Thyroid gland (tissue), 4 donors: Measurements from ENCODE around the gene REC8. TPM values are rescaled to one million over a fixed set of nuclear protein-coding genes. Genes with fewer than 3 reads are reported as not detected.
A peak's percentile ranks its signal among the peaks of the same experiment; 100 is the strongest.
"Not testable (repeated sequence)": the region's sequence is repeated elsewhere in the genome, so short reads cannot be mapped to it uniquely, and the experiment has no call there.

ENCODE experiments used
- DNase-seq, 2 donors: peaks; one replicate each; pipeline ENCODE4 v3.0.0-alpha.2; 2019
- H3K27ac ChIP-seq, 3 donors: fragments of 200-600 bp; sonication (generic); 1 replicate in 2 of 3; 2 replicates in 1 of 3; pipeline ENCODE4 v1.5.1; 2016 to 2019; ENCODE audit warnings: mild to moderate bottlenecking in 1 of 3, moderate library complexity in 1 of 3
- H3K27me3 ChIP-seq: fragments of 200-600 bp; sonication (generic); one replicate; pipeline ENCODE4 v1.5.1; 2019
- H3K36me3 ChIP-seq, 2 donors: fragments of 200-600 bp; sonication (generic); one replicate each; pipeline ENCODE4 v1.5.1; 2016 to 2019
- H3K4me1 ChIP-seq, 2 donors: fragments of 200-600 bp; sonication (generic); one replicate each; pipeline ENCODE4 v1.5.1; 2017 to 2019
- H3K4me3 ChIP-seq, 3 donors: fragments of 200-600 bp; sonication (generic); replicated peaks in 1 of 3; 1 replicate in 2 of 3; 2 replicates in 1 of 3; pipeline ENCODE4 v1.5.1; 2016; ENCODE audit warnings: mild to moderate bottlenecking in 1 of 3
- H3K9me3 ChIP-seq: fragments of 200-600 bp; sonication (generic); one replicate; pipeline ENCODE4 v1.5.1; 2017
- CTCF ChIP-seq, 6 experiments: fragments of 200-600 bp in 3 of 6; fragments of 450-650 bp in 3 of 6; sonication (generic) in 3 of 6; IDR thresholded peaks; one replicate each; pipeline ENCODE4 v1.5.1; 2016 to 2019; ENCODE audit warnings: antibody characterized with exemption in 6 of 6, mild to moderate bottlenecking in 2 of 6, inconsistent platforms in 1 of 6, moderate library complexity in 1 of 6
- POLR2A ChIP-seq, 2 donors: fragments of 450-650 bp; IDR thresholded peaks; one replicate each; pipeline ENCODE4 v1.6.1; 2017; ENCODE audit warnings: antibody characterized with exemption in 2 of 2, mild to moderate bottlenecking in 2 of 2, moderate library complexity in 1 of 2
- WGBS, 2 donors: methylation state at CpG; one replicate each; pipeline ENCODE4 v1.1.5; 2017; 5-methylcytosine and 5-hydroxymethylcytosine counted together
- intact Hi-C: fragments of 100-400 bp; cut with DNase I; formaldehyde crosslinking; loops from one replicate; pipeline ENCODE4 v1.15.1; 2023
- total RNA-seq, 4 donors: library from RNA; depleted of rRNA; stranded (reverse); fragments of >200 nt; gene quantifications; one replicate each; pipeline ENCODE4 v1.2.3, GENCODE V29; 2016

Gene REC8
- total RNA-seq, 4 donors from 2014 or later = 4.1 to 7.1 (median 5.4) TPM

DNA sequence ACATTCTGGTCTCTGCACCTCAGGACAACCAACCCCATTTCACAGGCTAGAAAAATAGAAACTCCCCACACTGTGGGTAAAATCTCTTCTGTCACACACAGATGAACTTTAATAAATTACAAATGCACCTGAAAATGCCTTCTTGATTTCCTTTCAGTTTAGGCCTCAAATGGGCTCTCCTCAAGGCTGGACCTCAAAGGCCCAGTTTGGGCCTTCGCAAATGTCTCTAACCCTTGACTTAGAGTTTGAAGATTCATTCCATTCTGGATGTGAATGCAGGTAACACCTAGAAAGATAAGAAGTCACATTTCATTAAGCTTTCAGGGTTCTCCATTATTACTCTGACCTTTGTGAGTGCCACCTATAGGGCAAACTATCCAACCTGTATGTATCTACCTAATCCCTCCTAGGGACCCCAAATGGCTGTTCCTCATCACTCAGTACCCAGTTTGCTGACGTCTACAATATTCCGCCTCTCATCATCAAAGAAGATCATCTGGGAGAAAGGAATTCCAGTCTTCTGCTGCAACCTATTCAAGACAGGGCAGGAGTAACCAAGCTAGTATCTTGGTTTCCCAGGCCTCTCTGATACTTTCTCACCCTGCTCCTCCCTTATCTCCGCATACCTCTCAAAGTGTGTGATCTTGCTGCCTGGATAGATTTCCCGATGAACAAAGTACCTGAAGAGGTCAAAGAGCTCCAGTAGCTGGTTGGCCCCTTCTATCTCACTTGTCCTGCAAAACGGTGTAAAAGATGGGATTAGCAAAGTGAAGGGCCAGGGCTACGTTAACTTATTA, 42.2 kb downstream of the REC8 start:
- DNase-seq = no peak
- Histone ChIP-seq H3K27ac (peak overlapping the region; percentile 77 to 97 (median 96)), H3K9me3 (no peaks in the 10 kb centered on the region), H3K4me3 (peak overlapping the region in 1 of 3 donors; percentile 56), H3K27me3 (no peaks in the 10 kb centered on the region), H3K36me3 (peaks cover 12 to 13% of the 10 kb centered on the region in 2 donors), H3K4me1 (peaks cover 0 to 28% of the 10 kb centered on the region in 2 donors)
- WGBS, 2 donors = 93 to 94% methylated on average over 7 of the region's 7 CpGs
- intact Hi-C loops = no loop called here
- TF ChIP-seq CTCF (IDR thresholded peaks at IDR 0.05) (no peak), POLR2A (IDR thresholded peaks at IDR 0.05) (no peak)

GRCh38 chr14:24215495-24216344, 43.8 kb downstream of the REC8 start, which contains the start of gene MDP1:
TSS of gene MDP1 (minus strand) at chr14:24216066. CDS start at chr14:24215955, 111 bp downstream.
- H3K4me3 ChIP-seq = peak within 1 kb of the TSS; percentile 37 to 95 (median 63)
- intact Hi-C loops = no loop called here
- peak within 1 kb of the TSS; percentile 85 to 90 (median 87) for H3K27ac ChIP-seq
- no peaks in the 10 kb centered on the region for H3K27me3 ChIP-seq
- peak in 1 of 2 donors; percentile 82 for TF ChIP-seq POLR2A (IDR thresholded peaks at IDR 0.05)
- peak in 5 of 6 experiments; percentile 23 to 60 (median 54) for TF ChIP-seq CTCF (IDR thresholded peaks at IDR 0.05)
- peaks cover 0 to 28% of the 10 kb centered on the region in 2 donors for H3K4me1 ChIP-seq
- WGBS, 2 donors = 0% methylated on average over 29 to 37 of the region's 40 CpGs
- peaks cover 0 to under 1% of the 10 kb centered on the region in 2 donors for H3K36me3 ChIP-seq
- no peaks in the 10 kb centered on the region for H3K9me3 ChIP-seq
- DNase-seq = peak; percentile 81 to 86

DNA sequence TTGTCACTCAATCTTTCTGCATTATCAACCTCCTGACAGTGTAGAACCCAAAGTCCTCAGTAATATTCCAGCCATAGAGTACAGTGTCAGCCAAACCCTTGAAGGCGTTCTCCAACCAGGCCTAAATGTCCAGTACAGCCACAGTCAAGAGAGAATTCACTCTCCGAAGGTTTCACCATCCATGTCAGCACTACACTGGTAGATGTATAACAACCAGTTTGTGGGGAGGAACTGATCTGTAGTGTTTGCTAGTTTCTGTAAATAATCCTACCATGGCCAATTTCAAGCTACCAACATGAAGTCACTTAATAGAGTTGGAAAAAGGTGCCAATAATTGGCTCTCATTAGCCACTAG, 44.4 kb downstream of the REC8 start:
- no peak for DNase-seq
- intact Hi-C loops = no loop called here
- WGBS, 2 donors = 82 to 90% methylated on average over 2 of the region's 2 CpGs
- TF ChIP-seq POLR2A (IDR thresholded peaks at IDR 0.05) (no peak), CTCF (IDR thresholded peaks at IDR 0.05) (no peak)
- Histone ChIP-seq H3K4me3 (no peak overlapping the region), H3K36me3 (no peaks in the 10 kb centered on the region), H3K27me3 (no peaks in the 10 kb centered on the region), H3K27ac (peak overlapping the region in 2 of 3 donors; percentile 85 to 87), H3K4me1 (peaks cover 0 to 28% of the 10 kb centered on the region in 2 donors), H3K9me3 (no peaks in the 10 kb centered on the region)

DNA sequence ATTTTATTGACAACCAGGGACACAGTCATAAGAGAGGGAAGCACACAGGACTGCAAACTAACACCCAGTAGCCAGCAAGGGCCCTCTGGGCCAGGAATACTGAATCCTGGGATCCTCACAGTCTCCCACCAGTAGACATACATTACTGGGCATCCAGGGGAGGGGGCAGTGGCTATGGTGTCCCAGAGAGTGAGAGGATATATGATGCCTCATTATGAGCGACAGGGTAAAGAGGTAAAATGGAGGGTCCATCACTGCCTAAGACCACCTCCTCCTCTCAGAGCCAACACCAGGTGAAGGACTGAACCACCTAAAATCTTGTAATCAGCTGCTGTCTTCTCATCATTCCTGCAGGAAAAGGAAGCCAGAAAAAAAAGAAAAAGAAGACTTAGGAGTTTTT, 45.0 kb downstream of the REC8 start:
- H3K4me3 ChIP-seq, H3K27ac ChIP-seq, H3K36me3 ChIP-seq, DNase-seq, H3K27me3 ChIP-seq, intact Hi-C loops, H3K9me3 ChIP-seq: not testable (repeated sequence)
- H3K4me1 ChIP-seq = peaks cover 0 to 28% of the 10 kb centered on the region in 2 donors
- WGBS, 2 donors = 87 to 92% methylated on average over 1 of the region's 1 CpG

DNA sequence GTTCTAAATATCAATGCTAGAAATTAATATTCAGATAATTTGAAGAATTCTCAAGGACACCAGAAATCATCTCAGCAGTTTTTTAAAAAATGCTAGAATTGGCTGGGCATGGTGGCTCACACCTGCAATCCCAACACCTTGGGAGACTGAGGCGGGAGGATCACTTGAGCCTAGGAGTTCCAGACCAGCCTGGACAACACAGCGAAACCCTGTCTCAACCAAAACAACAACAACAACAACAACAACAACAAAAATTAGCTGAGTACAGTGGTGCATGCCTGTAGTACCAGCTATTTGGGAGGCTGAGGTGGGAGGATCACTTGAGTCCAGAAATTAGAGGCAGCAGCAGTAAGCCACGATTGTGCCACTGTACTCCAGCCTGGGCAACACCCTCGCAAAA, 47.2 kb downstream of the REC8 start:
- Histone ChIP-seq H3K27me3 (no peaks in the 10 kb centered on the region), H3K27ac (no peak overlapping the region), H3K9me3 (no peaks in the 10 kb centered on the region), H3K4me3 (no peak overlapping the region), H3K4me1 (peaks cover 0 to 15% of the 10 kb centered on the region in 2 donors), H3K36me3 (no peaks in the 10 kb centered on the region)
- DNase-seq = no peak
- TF ChIP-seq CTCF (IDR thresholded peaks at IDR 0.05) = no peak
- 90 to 97% methylated on average over 4 of the region's 4 CpGs for WGBS, 2 donors
- intact Hi-C loops = no loop called here
